RPMI8226 (cell line): ENCODE results near the gene KCNA4.
"Not testable (repeated sequence)": the region's sequence is repeated elsewhere in the genome, so short reads cannot be mapped to it uniquely, and the experiment has no call there.

Source experiments
- DNase-seq: peaks from one replicate; pipeline ENCODE4 v3.0.0-alpha.2; 2015

Gene KCNA4

DNA sequence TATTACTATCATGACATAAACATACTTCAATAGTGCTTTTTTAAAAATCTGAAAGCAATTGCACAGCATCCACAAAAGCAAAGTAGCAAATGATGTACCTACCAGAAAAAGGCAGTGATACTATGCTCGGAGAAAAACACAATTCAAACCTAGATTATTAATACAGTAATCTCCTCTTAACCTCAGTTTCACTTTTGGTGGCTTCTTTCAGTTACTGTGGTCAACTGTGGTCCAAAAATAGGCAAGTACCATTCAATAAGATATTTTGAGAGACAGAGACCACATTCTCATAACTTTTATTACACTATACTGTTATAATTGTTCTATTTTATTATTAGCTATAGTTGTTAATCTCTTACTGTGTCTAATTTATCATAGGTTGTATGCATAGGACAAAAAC lies 20.8 kb downstream of the KCNA4 start:
- no peak for DNase-seq

GRCh38 chr11:29989174-29989970 lies 27.5 kb downstream of the KCNA4 start:
- no peak for DNase-seq

DNA sequence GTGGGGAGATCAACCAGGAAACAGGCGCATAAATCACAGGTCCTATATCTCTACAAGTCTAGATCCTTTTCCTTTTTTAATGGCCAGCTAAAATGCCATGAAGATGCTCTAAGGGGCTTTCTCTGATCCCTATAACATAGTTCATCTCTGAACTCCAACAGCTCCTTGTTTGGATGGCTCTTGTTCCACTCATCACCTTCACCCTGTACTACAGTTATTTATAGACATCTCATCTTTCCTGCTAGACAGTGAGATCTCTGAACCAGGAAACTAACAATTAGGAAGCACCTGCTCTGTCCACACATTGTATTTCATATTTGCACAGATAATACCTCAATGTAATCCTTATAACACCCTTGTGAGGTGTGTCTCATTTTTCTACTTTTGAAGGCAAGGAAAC lies 31.6 kb downstream of the KCNA4 start:
- no peak for DNase-seq

- no peak for DNase-seq
Observed at GRCh38 chr11:29984544-29984943, 32.3 kb downstream of the KCNA4 start.

DNA sequence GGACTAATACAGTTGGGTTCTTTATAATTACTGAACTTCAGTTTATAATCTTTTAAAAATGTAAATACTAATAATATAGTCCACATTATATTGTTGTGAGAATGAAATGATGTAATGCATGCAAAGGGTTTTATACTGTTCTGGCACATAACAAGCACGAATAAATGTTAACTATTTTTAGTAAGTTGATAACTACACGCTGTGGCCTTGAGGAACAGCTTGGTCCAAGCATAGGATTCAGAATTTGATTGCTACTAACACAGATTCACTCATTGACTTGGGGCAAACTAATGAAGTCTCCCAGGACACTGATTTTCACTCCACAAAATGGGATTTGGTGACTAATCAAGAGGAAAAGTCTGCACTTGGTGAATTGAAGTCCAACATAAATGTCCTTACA lies 38.3 kb downstream of the KCNA4 start:
- DNase-seq = no peak

DNA sequence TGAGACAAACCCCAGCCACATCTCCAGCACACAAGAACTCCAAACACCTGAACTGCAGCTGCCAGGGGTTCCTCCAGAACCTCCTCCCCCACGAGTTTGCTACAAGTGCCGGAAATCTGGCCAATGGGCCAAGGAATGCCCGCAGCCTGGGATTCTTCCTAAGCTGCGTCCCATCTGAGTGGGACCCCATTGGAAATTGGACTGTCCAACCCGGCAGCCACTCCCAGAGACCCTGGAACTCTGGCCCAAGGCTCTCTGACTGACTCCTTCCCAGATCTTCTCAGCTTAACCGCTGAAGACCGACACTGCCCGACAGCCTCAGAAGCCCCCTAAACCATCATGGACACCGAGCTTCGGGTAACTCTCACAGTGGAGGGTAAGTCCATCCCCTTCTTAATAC lies 41.2 kb downstream of the KCNA4 start:
- not testable (repeated sequence) for DNase-seq

DNA sequence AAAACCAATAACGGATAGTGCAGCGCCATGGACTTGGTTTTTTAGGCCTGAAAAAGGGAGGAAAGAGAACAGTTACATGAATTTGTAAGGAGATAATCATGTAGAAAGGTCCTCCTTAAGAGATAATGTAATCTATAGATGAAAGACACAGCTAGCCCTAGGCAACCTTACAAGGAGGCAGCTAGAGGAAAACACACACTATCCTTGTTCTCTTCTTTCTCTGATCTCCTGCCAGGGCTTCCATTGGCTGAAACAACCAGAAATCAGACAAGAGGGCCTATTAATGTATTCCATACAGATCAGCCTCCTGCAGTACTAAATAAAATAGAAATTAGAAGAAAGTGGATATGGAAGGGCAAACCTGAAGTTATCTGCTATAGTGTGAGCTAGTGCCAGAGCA lies 53.0 kb downstream of the KCNA4 start:
- DNase-seq = no peak

DNA sequence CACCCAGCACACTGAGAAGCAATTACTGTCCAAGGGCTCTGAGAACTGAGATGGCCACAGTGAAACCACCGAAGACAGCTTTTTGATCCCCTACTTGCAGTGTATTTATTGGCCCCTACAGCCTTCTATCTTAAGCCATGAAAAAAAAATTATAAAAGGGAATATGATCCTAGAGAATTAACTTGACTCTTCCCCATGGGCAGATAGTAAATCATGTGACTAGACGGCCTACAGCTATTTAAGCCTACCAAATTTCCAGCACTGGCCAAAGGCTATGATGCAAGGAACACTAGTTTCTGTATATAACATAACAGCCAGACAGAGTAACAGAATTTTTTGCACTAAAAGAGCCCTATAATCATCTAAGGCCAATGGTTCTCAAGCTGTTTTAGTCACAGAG lies 53.8 kb downstream of the KCNA4 start:
- DNase-seq = no peak

- no peak for DNase-seq
Observed at GRCh38 chr11:29962243-29962642, 54.6 kb downstream of the KCNA4 start.
